ENCODE data around the gene SLC45A3.
A peak's percentile ranks its signal among the peaks of the same experiment; 100 is the strongest.
"Not testable (repeated sequence)": the region's sequence is repeated elsewhere in the genome, so short reads cannot be mapped to it uniquely, and the experiment has no call there.

SLC45A3 gene, protein sequence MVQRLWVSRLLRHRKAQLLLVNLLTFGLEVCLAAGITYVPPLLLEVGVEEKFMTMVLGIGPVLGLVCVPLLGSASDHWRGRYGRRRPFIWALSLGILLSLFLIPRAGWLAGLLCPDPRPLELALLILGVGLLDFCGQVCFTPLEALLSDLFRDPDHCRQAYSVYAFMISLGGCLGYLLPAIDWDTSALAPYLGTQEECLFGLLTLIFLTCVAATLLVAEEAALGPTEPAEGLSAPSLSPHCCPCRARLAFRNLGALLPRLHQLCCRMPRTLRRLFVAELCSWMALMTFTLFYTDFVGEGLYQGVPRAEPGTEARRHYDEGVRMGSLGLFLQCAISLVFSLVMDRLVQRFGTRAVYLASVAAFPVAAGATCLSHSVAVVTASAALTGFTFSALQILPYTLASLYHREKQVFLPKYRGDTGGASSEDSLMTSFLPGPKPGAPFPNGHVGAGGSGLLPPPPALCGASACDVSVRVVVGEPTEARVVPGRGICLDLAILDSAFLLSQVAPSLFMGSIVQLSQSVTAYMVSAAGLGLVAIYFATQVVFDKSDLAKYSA

GRCh38 chr1:205680073-205680851 is at the start of gene SLC45A3:
Gene SLC45A3 (minus strand): TSS chr1:205680509. CDS start chr1:205664656, 15,853 bp downstream.
- peak in 3 of 4 experiments; percentile 18 to 26 (median 25) for DNase-seq (ENCODE audit: low read depth in 4 of 4, low spot score in 1 of 4)

- DNase-seq (ENCODE audit: low read depth in 4 of 4, low spot score in 1 of 4), result no peak
Observed at GRCh38 chr1:205726619-205727125, 46.4 kb upstream of the SLC45A3 start.

DNA sequence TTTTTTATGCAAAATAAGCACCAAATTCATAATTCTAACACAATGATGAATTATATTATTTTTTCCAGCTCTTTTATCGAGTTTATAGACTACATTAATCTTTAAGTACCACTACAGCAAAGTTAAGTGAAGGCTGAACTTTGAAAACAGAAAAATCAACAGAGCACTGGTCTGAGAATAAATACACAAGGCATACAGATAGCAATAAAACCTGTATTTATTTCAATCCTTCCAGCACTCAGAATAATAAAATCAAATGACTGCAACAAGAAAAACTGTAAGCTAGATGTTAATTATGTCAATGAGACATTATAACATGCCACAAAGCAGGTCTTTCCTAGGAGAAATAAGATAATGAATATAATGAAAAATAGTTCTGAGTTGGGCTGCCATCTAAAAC is 45.2 kb upstream of the SLC45A3 start:
- DNase-seq (ENCODE audit: low read depth in 4 of 4, low spot score in 1 of 4), result no peak

GRCh38 chr1:205720740-205721139 is 40.4 kb upstream of the SLC45A3 start:
- DNase-seq (ENCODE audit: low read depth in 4 of 4, low spot score in 1 of 4), result not testable (repeated sequence)

GRCh38 chr1:205719762-205720161 is 39.5 kb upstream of the SLC45A3 start:
- DNase-seq (ENCODE audit: low read depth in 4 of 4, low spot score in 1 of 4), result no peak

GRCh38 chr1:205719015-205719414 is 38.7 kb upstream of the SLC45A3 start:
- DNase-seq (ENCODE audit: low read depth in 4 of 4, low spot score in 1 of 4), result no peak

GRCh38 chr1:205716371-205717132 is 36.2 kb upstream of the SLC45A3 start:
- DNase-seq (ENCODE audit: low read depth in 4 of 4, low spot score in 1 of 4), result no peak

DNA sequence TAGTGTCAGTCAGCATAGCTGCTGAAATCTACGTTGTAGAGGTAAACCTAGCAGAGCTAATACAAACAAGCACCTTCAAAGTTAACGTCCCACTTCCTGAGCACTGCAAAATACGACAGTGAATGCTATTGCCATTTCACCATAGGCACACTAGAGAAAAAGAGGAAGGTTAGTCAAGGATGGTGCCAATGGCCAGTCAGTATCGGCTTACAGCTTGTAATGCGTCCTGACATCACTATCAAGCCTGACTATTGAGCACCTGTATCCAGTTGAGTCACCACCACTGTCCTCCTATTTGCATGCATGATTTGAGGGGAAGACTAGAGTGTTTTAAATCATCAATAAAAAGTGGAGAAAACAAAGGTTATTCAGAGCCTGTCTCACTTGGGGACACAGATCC is 35.3 kb upstream of the SLC45A3 start:
- no peak for DNase-seq (ENCODE audit: low read depth in 4 of 4, low spot score in 1 of 4)

- no peak for DNase-seq (ENCODE audit: low read depth in 4 of 4, low spot score in 1 of 4)
Observed at GRCh38 chr1:205714906-205715246, 34.6 kb upstream of the SLC45A3 start.

DNA sequence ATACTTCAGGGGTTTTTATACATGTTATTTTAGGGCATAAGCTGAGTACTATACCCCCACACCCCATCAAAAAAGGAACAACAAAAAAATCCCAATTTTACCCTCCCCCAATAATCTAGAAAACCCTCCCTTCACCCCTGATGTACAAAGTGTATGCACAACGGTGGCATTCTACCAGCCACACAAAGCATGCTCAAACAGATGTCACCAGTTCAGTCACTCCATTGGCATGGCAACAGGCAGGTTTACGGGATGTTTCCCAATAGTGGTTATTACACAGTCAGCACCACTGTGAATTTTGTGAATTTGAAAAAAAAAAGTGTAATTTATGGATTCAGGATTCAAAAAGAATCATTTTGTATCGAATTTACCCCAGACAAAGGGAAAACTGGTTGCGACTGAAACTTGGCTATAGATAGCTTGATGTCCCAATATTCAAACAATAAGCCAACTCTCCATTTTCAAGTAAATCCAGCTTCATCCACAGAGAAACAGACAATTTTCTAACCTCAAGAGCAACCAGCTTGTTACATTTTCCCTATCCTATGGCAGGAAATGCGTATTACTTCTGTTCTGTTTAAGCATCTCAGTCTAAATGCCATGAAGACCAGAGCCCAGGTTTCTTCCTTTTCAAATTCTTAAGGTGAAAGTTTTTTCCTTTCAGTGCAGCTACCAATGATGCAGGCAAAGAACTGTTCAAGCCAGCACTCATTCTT is 34.0 kb upstream of the SLC45A3 start:
- no peak for DNase-seq (ENCODE audit: low read depth in 4 of 4, low spot score in 1 of 4)

GRCh38 chr1:205711105-205712048 is 31.1 kb upstream of the SLC45A3 start:
- DNase-seq (ENCODE audit: low read depth in 4 of 4, low spot score in 1 of 4), result peak; percentile 42 to 57 (median 46)

- no peak for DNase-seq (ENCODE audit: low read depth in 4 of 4, low spot score in 1 of 4)
Observed at GRCh38 chr1:205710201-205711062, 30.1 kb upstream of the SLC45A3 start.

GRCh38 chr1:205709640-205710039 is 29.3 kb upstream of the SLC45A3 start:
- no peak for DNase-seq (ENCODE audit: low read depth in 4 of 4, low spot score in 1 of 4)

GRCh38 chr1:205709059-205709398 is 28.7 kb upstream of the SLC45A3 start:
- DNase-seq (ENCODE audit: low read depth in 4 of 4, low spot score in 1 of 4), result no peak

DNA sequence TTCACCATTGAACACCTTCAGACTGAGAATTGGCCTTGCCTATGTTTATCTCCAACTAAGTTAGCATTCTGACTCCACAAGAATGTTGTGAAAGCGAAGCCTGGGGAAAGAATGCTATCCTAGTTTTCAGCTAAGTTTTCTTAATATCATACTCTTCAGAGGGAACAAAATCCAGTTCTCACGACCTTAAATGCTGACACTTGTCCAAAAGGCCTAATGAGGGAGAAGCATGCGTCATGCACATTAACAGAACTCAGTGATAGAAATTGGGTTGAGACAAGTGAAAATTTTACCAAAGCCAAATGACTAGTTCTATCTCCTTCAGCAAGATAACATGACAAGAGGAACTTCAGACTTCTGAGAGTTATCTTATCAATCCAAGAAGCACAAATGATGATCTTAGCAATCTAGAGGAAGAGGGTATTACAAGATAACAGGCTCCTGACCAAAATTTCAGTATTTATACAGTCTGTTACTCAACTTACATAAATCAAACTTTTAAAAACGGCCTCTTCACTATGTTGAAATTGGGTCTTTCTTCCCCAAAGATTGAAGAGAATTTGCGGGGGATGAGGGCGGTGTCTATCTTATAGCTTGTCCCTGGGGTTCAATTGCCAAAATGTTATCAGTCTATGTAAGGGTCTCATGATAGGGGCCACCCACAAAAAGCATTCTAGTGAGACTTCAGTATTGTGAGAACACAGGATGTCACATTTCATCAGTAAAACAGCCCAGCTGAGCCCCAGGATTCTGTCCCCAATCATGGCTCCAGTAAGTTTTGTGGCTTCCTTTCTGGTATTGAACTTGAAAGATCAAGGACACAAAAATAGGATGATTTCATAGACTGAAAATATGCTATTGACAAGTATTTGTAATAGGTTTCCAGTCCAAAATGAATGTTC is 26.5 kb upstream of the SLC45A3 start:
- no peak for DNase-seq (ENCODE audit: low read depth in 4 of 4, low spot score in 1 of 4)

DNA sequence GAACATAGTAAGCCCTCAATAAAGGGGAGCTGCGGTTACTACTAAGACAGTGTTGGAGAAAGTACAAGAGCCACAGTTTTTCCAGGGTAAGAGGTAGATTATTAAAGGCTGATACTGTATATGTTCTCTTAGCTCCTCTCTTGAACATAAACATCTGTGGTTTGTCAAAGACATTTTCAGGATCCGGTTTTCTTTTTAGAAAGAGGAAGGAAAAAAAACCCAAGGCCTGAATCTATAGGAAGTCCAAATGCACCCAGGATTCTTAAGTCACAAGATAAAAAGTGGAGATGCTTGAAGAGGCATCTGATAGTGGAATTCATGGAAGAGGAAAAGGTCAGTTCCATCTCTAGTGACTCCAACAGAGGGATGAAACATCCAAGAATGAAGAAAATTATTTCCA is 24.6 kb upstream of the SLC45A3 start:
- no peak for DNase-seq (ENCODE audit: low read depth in 4 of 4, low spot score in 1 of 4)

GRCh38 chr1:205703072-205703471 is 22.8 kb upstream of the SLC45A3 start:
- no peak for DNase-seq (ENCODE audit: low read depth in 4 of 4, low spot score in 1 of 4)

DNA sequence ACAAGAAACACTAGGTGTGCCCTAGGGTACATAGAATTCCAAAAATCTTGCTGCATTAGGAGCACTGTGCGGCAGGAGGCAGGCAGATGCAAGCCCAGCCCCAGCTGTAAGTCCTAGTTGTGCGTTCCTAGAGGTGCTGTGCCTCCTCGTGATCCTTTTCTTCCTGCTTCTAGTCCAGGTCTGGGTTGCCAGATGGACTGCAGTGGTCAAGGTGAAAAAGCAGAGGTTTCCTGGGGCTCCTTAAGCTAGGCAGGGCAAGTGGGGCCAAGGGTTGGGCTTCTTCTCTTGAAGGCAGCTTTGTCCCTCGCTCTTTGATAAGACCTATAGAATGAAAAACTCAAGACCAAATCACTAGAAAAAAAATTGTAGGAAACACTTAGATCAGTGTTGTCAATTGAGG is 21.6 kb upstream of the SLC45A3 start:
- DNase-seq (ENCODE audit: low read depth in 4 of 4, low spot score in 1 of 4), result no peak
